H1 (cell line): ENCODE data around the gene PRR29. TPM values are rescaled to one million over a fixed set of nuclear protein-coding genes. Genes with fewer than 3 reads are reported as not detected.

Experiments used
- CTCF ChIA-PET: fragments of 300-600 bp; sonication (Branson Sonifier 250); formaldehyde crosslinking; loops from one replicate; lab custom pipeline; 2021; ENCODE audit not compliant: partially characterized antibody; lab: Charles Lee
- POLR2A ChIA-PET: fragments of 300-600 bp; sonication (Branson Sonifier 250); formaldehyde crosslinking; loops from one replicate; lab custom pipeline; 2021; ENCODE audit warnings: inconsistent platforms; ENCODE audit not compliant: partially characterized antibody; lab: Charles Lee
- DNase-seq, 2 experiments: peaks; one replicate each; pipeline versions ENCODE4 v3.0.0 to v3.0.0-alpha.2; 2010 to 2022; ENCODE audit warnings: low spot score in 2 of 2, low read depth in 1 of 2, mixed read lengths in 1 of 2
- FAIRE-seq: peaks from 2 replicates; lab custom pipeline; 2011; peaks lifted over from hg19 to GRCh38; lab: Jason Lieb, UNC
- H2AFZ ChIP-seq: 2 replicates; pipeline ENCODE4 v1.8.1; 2012; ENCODE audit warnings: low read length, inconsistent platforms
- H2AK5ac ChIP-seq: 2 replicates; pipeline ENCODE4 v1.6.1; 2013; ENCODE audit warnings: low read depth, low read length
- H2BK120ac ChIP-seq: replicated peaks from 2 replicates; pipeline ENCODE3; 2013; ENCODE audit warnings: low read depth, low read length, inconsistent platforms
- H2BK12ac ChIP-seq: 2 replicates; pipeline ENCODE4 v1.6.1; 2013; ENCODE audit warnings: low read depth, low read length
- H2BK15ac ChIP-seq: 2 replicates; pipeline ENCODE4 v1.6.1; 2013; ENCODE audit warnings: low read length
- H2BK20ac ChIP-seq: 2 replicates; pipeline ENCODE4 v1.6.1; 2013; ENCODE audit warnings: low read length
- H2BK5ac ChIP-seq: 2 replicates; pipeline ENCODE4 v1.6.1; 2013; ENCODE audit warnings: low read depth, low read length
- H3K14ac ChIP-seq: 2 replicates; pipeline ENCODE4 v1.6.1; 2013; ENCODE audit warnings: inconsistent platforms; ENCODE audit not compliant: insufficient read length
- H3K18ac ChIP-seq: 2 replicates; pipeline ENCODE4 v1.6.1; 2013; ENCODE audit warnings: low read length; ENCODE audit errors: extremely low read depth
- H3K23ac ChIP-seq: 2 replicates; pipeline ENCODE4 v1.6.1; 2013; ENCODE audit warnings: inconsistent platforms; ENCODE audit not compliant: insufficient read length
- H3K23me2 ChIP-seq: 2 replicates; pipeline ENCODE4 v1.6.1; 2013; ENCODE audit warnings: low read depth, low read length
- H3K27ac ChIP-seq: 2 replicates; pipeline ENCODE4 v1.6.1; 2011; ENCODE audit warnings: low read depth, low read length, inconsistent platforms
- H3K27me3 ChIP-seq, 4 experiments: replicated peaks in 1 of 4; 1 replicate in 1 of 4; 2 replicates in 3 of 4; pipeline versions ENCODE4 v1.6.1 to v1.8.1; 2011 to 2013; ENCODE audit warnings: low read length in 3 of 4, mild to moderate bottlenecking in 3 of 4, inconsistent platforms in 2 of 4, mixed read lengths in 2 of 4, moderate library complexity in 1 of 4; ENCODE audit not compliant: control insufficient read depth in 3 of 4, insufficient read depth in 3 of 4; ENCODE audit errors: extremely low read depth in 1 of 4
- H3K36me3 ChIP-seq, 4 experiments: 2 replicates each; pipeline versions ENCODE4 v1.6.1 to v1.8.1; 2011 to 2013; ENCODE audit warnings: mild to moderate bottlenecking in 4 of 4, low read length in 3 of 4, moderate library complexity in 2 of 4, control low read depth in 1 of 4, inconsistent platforms in 1 of 4; ENCODE audit not compliant: insufficient read depth in 4 of 4, control insufficient read depth in 2 of 4
- H3K4ac ChIP-seq: replicated peaks from 2 replicates; pipeline ENCODE3; 2013; ENCODE audit warnings: low read length, low read depth, mixed read lengths, inconsistent platforms; ENCODE audit not compliant: insufficient read length
- H3K4me1 ChIP-seq, 4 experiments: replicated peaks in 1 of 4; 1 replicate in 1 of 4; 2 replicates in 3 of 4; pipeline versions ENCODE4 v1.6.1 to v1.8.1; 2011 to 2013; ENCODE audit warnings: low read length in 3 of 4, inconsistent platforms in 2 of 4, mixed read lengths in 1 of 4; ENCODE audit not compliant: insufficient read depth in 4 of 4, control insufficient read depth in 3 of 4
- H3K4me2 ChIP-seq, 2 experiments: 2 replicates each; pipeline versions ENCODE4 v1.6.1 to v1.8.1; 2011 to 2013; ENCODE audit warnings: low read depth in 2 of 2, low read length in 2 of 2, control low read depth in 1 of 2, inconsistent platforms in 1 of 2, mild to moderate bottlenecking in 1 of 2; ENCODE audit not compliant: insufficient read depth in 1 of 2
- H3K4me3 ChIP-seq, 4 experiments: fragments of 200-600, 300-600 bp in 1 of 4; sonication (generic), shearing (Covaris generic), sonication (Bioruptor Twin) in 1 of 4; 2 replicates each; pipeline versions ENCODE4 v1.5.1 to v1.8.1; 2011 to 2016; ENCODE audit warnings: low read length in 4 of 4, low read depth in 3 of 4, control low read depth in 2 of 4, inconsistent platforms in 2 of 4, mild to moderate bottlenecking in 2 of 4, mixed read lengths in 1 of 4, moderate library complexity in 1 of 4; ENCODE audit not compliant: insufficient read depth in 2 of 4; ENCODE audit errors: extremely low read depth in 1 of 4
- H3K56ac ChIP-seq: replicated peaks from 2 replicates; pipeline ENCODE3; 2013; ENCODE audit warnings: low read depth, mild to moderate bottlenecking, mixed read lengths, low read length, inconsistent platforms; ENCODE audit not compliant: insufficient read length
- H3K79me1 ChIP-seq: 2 replicates; pipeline ENCODE4 v1.6.1; 2013; ENCODE audit warnings: low read depth, low read length, control low read depth
- H3K79me2 ChIP-seq, 2 experiments: 2 replicates each; pipeline versions ENCODE4 v1.6.1 to v1.8.1; 2012 to 2013; ENCODE audit warnings: low read length in 2 of 2, mild to moderate bottlenecking in 2 of 2, inconsistent platforms in 1 of 2; ENCODE audit not compliant: insufficient read depth in 2 of 2, control insufficient read depth in 1 of 2
- H3K9ac ChIP-seq, 4 experiments: replicated peaks in 1 of 4; 1 replicate in 1 of 4; 2 replicates in 3 of 4; pipeline versions ENCODE4 v1.6.1 to v1.8.1; 2011 to 2013; ENCODE audit warnings: low read depth in 3 of 4, low read length in 3 of 4, control low read depth in 2 of 4, mild to moderate bottlenecking in 2 of 4, moderate library complexity in 2 of 4, inconsistent platforms in 1 of 4; ENCODE audit errors: extremely low read depth in 1 of 4
- H3K9me3 ChIP-seq, 2 experiments: 2 replicates each; pipeline versions ENCODE4 v1.6.1 to v1.8.1; 2012 to 2013; ENCODE audit warnings: mild to moderate bottlenecking in 2 of 2, moderate library complexity in 2 of 2, control low read depth in 1 of 2, inconsistent platforms in 1 of 2, low read depth in 1 of 2, low read length in 1 of 2, mixed read lengths in 1 of 2; ENCODE audit not compliant: insufficient read depth in 2 of 2
- H4K20me1 ChIP-seq, 2 experiments: replicated peaks in 1 of 2; 2 replicates each; pipeline versions ENCODE3 to v1.8.1; 2011 to 2013; ENCODE audit warnings: inconsistent platforms in 2 of 2, low read length in 2 of 2, mild to moderate bottlenecking in 1 of 2; ENCODE audit not compliant: insufficient read depth in 2 of 2, control insufficient read depth in 1 of 2
- H4K5ac ChIP-seq: 2 replicates; pipeline ENCODE4 v1.6.1; 2013; ENCODE audit warnings: low read length, low read depth, mixed read lengths, inconsistent platforms; ENCODE audit not compliant: insufficient read length
- H4K8ac ChIP-seq: 2 replicates; pipeline ENCODE4 v1.8.0; 2013; ENCODE audit warnings: mild to moderate bottlenecking, moderate library complexity, low read length, inconsistent platforms; ENCODE audit not compliant: insufficient read depth; ENCODE audit errors: extremely low read depth
- H4K91ac ChIP-seq: replicated peaks from 2 replicates; pipeline ENCODE3; 2013; ENCODE audit warnings: low read length, mixed read lengths, inconsistent platforms; ENCODE audit not compliant: insufficient read length
- CBX8 ChIP-seq: fragments of 300-800, 300-1000 bp; sonication (generic); IDR thresholded peaks from 2 replicates; pipeline ENCODE4 v1.7.1; 2016; ENCODE audit warnings: low read depth, low read length, borderline replicate concordance
- EP300 ChIP-seq, 2 experiments: IDR thresholded peaks; 1 replicate in 1 of 2; 2 replicates in 1 of 2; pipeline ENCODE4 v1.6.1; 2011 to 2012; ENCODE audit warnings: low read depth in 2 of 2, low read length in 2 of 2, mild to moderate bottlenecking in 2 of 2, borderline replicate concordance in 1 of 2, inconsistent platforms in 1 of 2, moderate library complexity in 1 of 2
- JUND ChIP-seq: IDR thresholded peaks from 2 replicates; pipeline ENCODE4 v1.6.1; 2011; ENCODE audit warnings: mild to moderate bottlenecking, improper control_type of control experiment, low read length
- NRF1 ChIP-seq: IDR thresholded peaks from 2 replicates; pipeline ENCODE4 v1.6.1; 2011; ENCODE audit warnings: mild to moderate bottlenecking, low read depth, low read length, improper control_type of control experiment
- RBBP5 ChIP-seq: IDR thresholded peaks from 2 replicates; pipeline ENCODE4 v1.7.1; 2012; ENCODE audit warnings: low read depth, mild to moderate bottlenecking, inconsistent platforms, low read length, moderate library complexity, borderline replicate concordance
- WGBS, 2 experiments: shearing (Covaris generic) in 1 of 2; methylation state at CpG; one replicate each; pipeline versions ENCODE4 v1.1.6 to v1.1.7; 2013 to 2015; ENCODE audit warnings: low lambda C conversion rate in 2 of 2, mixed read lengths in 2 of 2, inconsistent platforms in 1 of 2, low coverage in 1 of 2, missing lambda C conversion rate in 1 of 2; ENCODE audit not compliant: insufficient replicate concordance in 2 of 2, insufficient coverage in 1 of 2, insufficient read length in 1 of 2; ENCODE audit errors: extremely low coverage in 1 of 2, missing lambda C conversion rate in 1 of 2; 5-methylcytosine and 5-hydroxymethylcytosine counted together
- polyA plus RNA-seq, 7 experiments: library from polyadenylated mRNA; depleted of rRNA in 3 of 7; stranded (reverse) in 5 of 7; unstranded in 2 of 7; fragments of >200 nt in 5 of 7; fragments of 200-250 nt in 2 of 7; gene quantifications; 1 replicate in 5 of 7; 2 replicates in 1 of 7; 4 replicates in 1 of 7; pipeline versions ENCODE4 v1.2.1 to v1.2.3, GENCODE V29; 2011 to 2013; ENCODE audit warnings: missing spikeins in 2 of 7, mixed read lengths in 2 of 7
- total RNA-seq: library from RNA; stranded (reverse); fragmentation: NEBNext Ultra II Directional; extraction: Animal tissue kit (Norgen Biotek cat#: 25700); gene quantifications from 2 replicates; pipeline ENCODE4 v1.2.1, GENCODE V29; 2021
- TF ChIP-seq, protein P1 (sequence below): IDR thresholded peaks from 2 replicates; pipeline ENCODE4 v1.6.1; 2012; ENCODE audit warnings: inconsistent platforms
- TF ChIP-seq, protein P2 (sequence below): IDR thresholded peaks from 2 replicates; pipeline ENCODE4 v1.6.1; 2012; ENCODE audit warnings: low read length, inconsistent platforms

The PRR29 gene
- total and polyA plus RNA-seq, 2 of the 8 experiments (the other 6 are each of a cell fraction or from before 2014, with no cell fraction given) = 0.67 to 0.83 TPM

DNA sequence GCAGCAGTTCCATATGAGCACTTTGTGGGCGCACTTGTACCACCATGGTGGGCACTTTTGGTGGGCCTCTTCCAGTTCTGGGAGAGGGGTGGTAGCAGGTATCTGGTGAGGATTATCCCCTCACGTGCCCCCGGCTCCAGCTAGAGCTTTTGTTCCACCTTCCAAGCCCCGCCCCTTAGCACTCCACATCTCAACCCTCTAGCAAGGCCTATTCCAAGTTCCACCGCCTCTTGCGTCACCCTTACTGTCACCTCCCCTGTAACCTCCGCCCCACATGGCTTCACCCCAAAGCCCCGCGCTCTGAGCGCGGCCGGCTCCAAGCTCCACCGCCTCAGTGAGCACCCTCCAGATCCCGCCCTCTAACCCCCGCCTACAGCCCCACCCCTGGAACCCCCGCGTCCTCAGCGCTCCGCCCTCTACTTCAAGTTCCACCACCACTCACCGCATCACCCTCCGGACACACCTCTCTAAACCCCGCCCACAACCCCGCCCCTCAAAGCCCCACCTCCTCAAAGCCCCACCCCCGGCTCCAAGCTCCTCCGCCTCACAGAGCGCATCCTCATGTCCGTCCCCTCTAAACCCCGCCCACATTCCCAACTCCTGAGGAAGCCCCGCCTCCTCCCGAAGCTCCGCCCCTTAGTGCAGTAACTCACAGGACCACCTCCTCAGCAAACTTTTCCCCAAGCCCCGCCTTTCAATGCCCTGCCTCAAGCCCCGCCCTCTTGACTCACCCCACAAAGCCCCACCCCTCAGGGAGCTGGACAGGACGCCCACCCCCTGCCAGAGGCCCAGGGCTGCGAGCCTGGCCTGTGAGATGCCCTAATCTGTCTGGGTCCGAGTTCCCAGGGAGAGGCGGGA, 36.6 kb upstream of the PRR29 start:
- Histone ChIP-seq H3K27ac (peak overlapping the region; percentile 37; the same call in 1 of the 2 replicates), H2AK5ac (no peak overlapping the region), H3K4ac (peak overlapping the region; percentile 92), H3K27me3 (no peaks in the 10 kb centered on the region), H2AFZ (peak overlapping the region; percentile 75), H2BK15ac (peak overlapping the region; percentile 97), H3K9me3 (no peaks in the 10 kb centered on the region), H3K9ac (peak overlapping the region in 3 of 4 experiments; percentile 51 to 76 (median 58); a peak in 5 of 7 replicates), H3K23me2 (peaks cover 8% of the 10 kb centered on the region), H2BK5ac (peak overlapping the region; percentile 91), H3K56ac (no peak overlapping the region), H4K5ac (peak overlapping the region; percentile 69), H4K20me1 (peaks cover 0 to 4% of the 10 kb centered on the region in 2 experiments), H3K23ac (no peak overlapping the region), H3K4me1 (peaks cover 0 to 20% (median 9%) of the 10 kb centered on the region in 4 experiments; a peak in 6 of 7 replicates), H4K8ac (peak overlapping the region; percentile 30; the same call in 1 of the 2 replicates), H3K4me3 (peak overlapping the region; percentile 29 to 62 (median 50); a peak in 7 of 8 replicates), H3K36me3 (no peaks in the 10 kb centered on the region; a peak in 1 of 8 replicates), H3K79me1 (0 out of 2 replicates have a peak, but pooled peaks cover 2% of the 10 kb centered on the region), H2BK12ac (peak overlapping the region; percentile 76; the same call in 1 of the 2 replicates), H3K4me2 (peak overlapping the region; percentile 79 to 97), H3K14ac (peak overlapping the region; percentile 1), H4K91ac (peak overlapping the region; percentile 61), H2BK20ac (0 out of 2 replicates have a peak overlapping the region, but pooled peaks have one; percentile 21), H3K79me2 (no peaks in the 10 kb centered on the region), H2BK120ac (peak overlapping the region; percentile 1), H3K18ac (peak overlapping the region; percentile 95)
- POLR2A ChIA-PET = interaction anchor here (0.6 to 3.3 kb wide), 10 partner anchors 10 to 1323 kb away, joined by 3 to 19 read pairs (median 4); partner anchors contain the start of gene ERN1
- CTCF ChIA-PET = interaction anchor here (0.7 to 14.4 kb wide), 9 partner anchors 8 to 171 kb away, joined by 3 to 270 read pairs (median 5); partner anchors contain the start of genes CD79B, CSHL1 and GH1
- WGBS, 2 experiments = 25% methylated on average over 12 of the region's 37 CpGs; no CpG with 5 or more reads in 1 of the 2 experiments
- DNase-seq (peak; percentile 100), FAIRE-seq (peak; percentile 70)
- no peak for TF ChIP-seq CBX8
- TF ChIP-seq, protein P1, sequence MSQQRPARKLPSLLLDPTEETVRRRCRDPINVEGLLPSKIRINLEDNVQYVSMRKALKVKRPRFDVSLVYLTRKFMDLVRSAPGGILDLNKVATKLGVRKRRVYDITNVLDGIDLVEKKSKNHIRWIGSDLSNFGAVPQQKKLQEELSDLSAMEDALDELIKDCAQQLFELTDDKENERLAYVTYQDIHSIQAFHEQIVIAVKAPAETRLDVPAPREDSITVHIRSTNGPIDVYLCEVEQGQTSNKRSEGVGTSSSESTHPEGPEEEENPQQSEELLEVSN = peak; percentile 34; the same call in 1 of the 2 replicates
- no peak for TF ChIP-seq RBBP5
- peak in 1 of 2 experiments; percentile 56; a peak in 1 of 3 replicates for TF ChIP-seq EP300 (IDR thresholded peaks at IDR 0.05; ENCODE audit: borderline replicate concordance in 1 of 2, low read depth in 2 of 2, low read length in 2 of 2)
- no peak for TF ChIP-seq NRF1
- TF ChIP-seq, protein P2, sequence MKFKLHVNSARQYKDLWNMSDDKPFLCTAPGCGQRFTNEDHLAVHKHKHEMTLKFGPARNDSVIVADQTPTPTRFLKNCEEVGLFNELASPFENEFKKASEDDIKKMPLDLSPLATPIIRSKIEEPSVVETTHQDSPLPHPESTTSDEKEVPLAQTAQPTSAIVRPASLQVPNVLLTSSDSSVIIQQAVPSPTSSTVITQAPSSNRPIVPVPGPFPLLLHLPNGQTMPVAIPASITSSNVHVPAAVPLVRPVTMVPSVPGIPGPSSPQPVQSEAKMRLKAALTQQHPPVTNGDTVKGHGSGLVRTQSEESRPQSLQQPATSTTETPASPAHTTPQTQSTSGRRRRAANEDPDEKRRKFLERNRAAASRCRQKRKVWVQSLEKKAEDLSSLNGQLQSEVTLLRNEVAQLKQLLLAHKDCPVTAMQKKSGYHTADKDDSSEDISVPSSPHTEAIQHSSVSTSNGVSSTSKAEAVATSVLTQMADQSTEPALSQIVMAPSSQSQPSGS = peak; percentile 32; the same call in 1 of the 2 replicates
- peak; percentile 86 for TF ChIP-seq JUND
